Measurements from ENCODE around the gene FARSA. TPM values are rescaled to one million over a fixed set of nuclear protein-coding genes. Genes with fewer than 3 reads are reported as not detected.
A peak's percentile ranks its signal among the peaks of the same experiment; 100 is the strongest.

FARSA gene
- total RNA-seq, 4 donors from 2014 or later = 22.7 to 44.7 (median 32.2) TPM

DNA sequence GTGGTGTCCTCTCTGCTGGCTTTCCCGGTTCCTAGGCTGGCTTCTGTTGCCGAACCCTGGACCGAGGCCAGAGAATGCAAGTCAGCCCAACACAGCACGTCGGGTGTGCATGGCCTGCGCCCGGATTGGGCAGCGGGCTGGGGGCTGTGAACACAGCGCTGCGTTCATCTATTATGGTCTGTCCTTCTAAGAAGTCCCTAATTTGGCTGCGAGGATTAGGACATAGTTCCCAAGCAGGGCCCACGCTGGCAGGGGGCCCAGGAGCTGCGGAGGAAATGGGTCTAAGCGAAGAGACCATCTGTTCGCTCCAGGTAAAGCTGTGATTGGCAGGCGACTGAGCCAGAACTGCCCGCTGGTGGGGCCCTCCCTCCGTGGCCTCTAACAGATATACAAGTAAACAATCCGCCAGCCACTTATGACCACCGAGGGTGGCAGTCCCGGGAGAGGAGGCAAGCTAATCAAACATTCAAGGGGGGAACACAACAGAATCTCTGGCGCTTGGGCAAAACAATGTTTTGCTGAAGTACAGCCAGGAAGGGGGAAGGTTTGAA, 20.4 kb downstream of the FARSA start:
- H3K9me3 ChIP-seq = no peaks in the 10 kb centered on the region
- peak overlapping the region; percentile 30 to 86 (median 78) for H3K27ac ChIP-seq
- 0 to 5% methylated on average over 18 to 22 of the region's 22 CpGs for WGBS, 2 donors
- TF ChIP-seq POLR2A (IDR thresholded peaks at IDR 0.05) (no peak), EP300 (IDR thresholded peaks at IDR 0.05) (peak in 1 of 2 donors; percentile 57), CTCF (IDR thresholded peaks at IDR 0.05) (no peak)
- H3K36me3 ChIP-seq = no peaks in the 10 kb centered on the region
- peaks cover 0 to 25% (median 16%) of the 10 kb centered on the region in 4 donors for H3K4me1 ChIP-seq
- H3K4me3 ChIP-seq = peak overlapping the region in 2 of 4 donors; percentile 7 to 25
- H3K27me3 ChIP-seq = no peaks in the 10 kb centered on the region
- peak; percentile 63 to 68 for DNase-seq (ENCODE audit: low spot score in 2 of 2)

DNA sequence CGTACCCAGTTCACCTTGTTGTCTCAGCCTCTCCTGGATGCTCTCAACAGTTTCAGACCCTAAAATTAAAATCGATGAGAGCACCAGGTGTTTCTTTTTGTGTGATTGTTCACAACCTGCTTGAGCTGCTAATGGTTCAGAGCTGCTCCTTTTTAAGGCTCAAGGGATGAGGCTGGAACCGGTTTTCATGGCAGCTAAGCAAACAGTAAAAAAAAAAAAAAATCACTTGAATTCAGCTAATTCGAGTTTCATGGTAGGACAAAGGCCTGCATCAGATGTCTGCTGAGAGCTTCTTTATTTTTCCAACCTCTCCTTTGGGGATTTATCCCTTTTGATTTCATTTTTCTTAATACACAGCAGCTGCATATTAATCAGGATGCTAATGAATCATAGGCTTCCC, 20.9 kb downstream of the FARSA start:
- Histone ChIP-seq H3K9me3 (no peaks in the 10 kb centered on the region), H3K27me3 (no peaks in the 10 kb centered on the region), H3K27ac (peak overlapping the region; percentile 30 to 86 (median 78)), H3K4me3 (peak overlapping the region in 2 of 4 donors; percentile 7 to 25), H3K4me1 (peaks cover 0 to 25% (median 16%) of the 10 kb centered on the region in 4 donors), H3K36me3 (no peaks in the 10 kb centered on the region)
- TF ChIP-seq POLR2A (IDR thresholded peaks at IDR 0.05) = no peak
- no peak for TF ChIP-seq EP300 (IDR thresholded peaks at IDR 0.05)
- no peak for TF ChIP-seq CTCF (IDR thresholded peaks at IDR 0.05)
- WGBS, 2 donors = 26 to 35% methylated on average over 4 of the region's 4 CpGs
- no peak for DNase-seq (ENCODE audit: low spot score in 2 of 2)

DNA sequence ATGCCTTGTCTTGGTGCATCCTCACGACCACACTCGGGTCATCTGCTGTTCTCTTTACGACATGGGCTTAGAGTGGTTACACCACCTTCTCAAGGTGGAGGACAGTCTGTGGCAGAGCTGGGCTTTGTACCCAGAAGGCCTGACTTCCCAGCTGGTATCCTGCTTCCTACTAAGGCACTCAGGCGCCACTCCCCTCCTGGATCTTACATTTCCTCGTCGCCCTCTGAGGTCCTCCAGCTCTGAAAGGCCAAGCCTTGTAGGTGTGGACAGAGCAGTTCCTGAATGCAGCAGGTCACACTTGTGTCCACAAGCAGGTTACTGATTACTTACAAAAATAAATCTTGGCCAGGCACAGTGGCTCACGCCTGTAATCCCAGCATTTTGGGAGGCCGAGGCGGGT, 26.3 kb downstream of the FARSA start:
- H3K4me1 ChIP-seq = peaks cover 0 to 5% (median under 1%) of the 10 kb centered on the region in 4 donors
- no peaks in the 10 kb centered on the region for H3K9me3 ChIP-seq
- H3K27me3 ChIP-seq = no peaks in the 10 kb centered on the region
- H3K36me3 ChIP-seq = peaks cover 0 to 27% (median 4%) of the 10 kb centered on the region in 3 donors
- 80 to 86% methylated on average over 9 of the region's 9 CpGs for WGBS, 2 donors
- no peak overlapping the region for H3K4me3 ChIP-seq
- no peak for TF ChIP-seq EP300 (IDR thresholded peaks at IDR 0.05)
- no peak for TF ChIP-seq POLR2A (IDR thresholded peaks at IDR 0.05)
- TF ChIP-seq CTCF (IDR thresholded peaks at IDR 0.05) = no peak
- no peak overlapping the region for H3K27ac ChIP-seq
- DNase-seq (ENCODE audit: low spot score in 2 of 2) = no peak

- H3K36me3 ChIP-seq = peaks cover 0 to 88% (median 13%) of the 10 kb centered on the region in 3 donors
These were observed 33.5 kb downstream of the FARSA start for GRCh38 chr19:12899891-12900518.

More at GRCh38 chr19:12899891-12900518, 33.5 kb downstream of the FARSA start:
- TF ChIP-seq CTCF (IDR thresholded peaks at IDR 0.05) (no peak), EP300 (IDR thresholded peaks at IDR 0.05) (no peak), POLR2A (IDR thresholded peaks at IDR 0.05) (no peak)
- no peak overlapping the region for H3K4me3 ChIP-seq
- DNase-seq (ENCODE audit: low spot score in 2 of 2) = no peak
- H3K4me1 ChIP-seq = no peaks in the 10 kb centered on the region
- H3K9me3 ChIP-seq = no peaks in the 10 kb centered on the region
- no peak overlapping the region for H3K27ac ChIP-seq
- 84 to 90% methylated on average over 9 to 10 of the region's 10 CpGs for WGBS, 2 donors
- H3K27me3 ChIP-seq = no peaks in the 10 kb centered on the region
